ENCODE measurements around the gene METTL6. TPM values are rescaled to one million over a fixed set of nuclear protein-coding genes. Genes with fewer than 3 reads are reported as not detected.
"Not testable (repeated sequence)": the region's sequence is repeated elsewhere in the genome, so short reads cannot be mapped to it uniquely, and the experiment has no call there.

METTL6 gene
- total RNA-seq, 1 donor from 2014 or later: 18.9 TPM

DNA sequence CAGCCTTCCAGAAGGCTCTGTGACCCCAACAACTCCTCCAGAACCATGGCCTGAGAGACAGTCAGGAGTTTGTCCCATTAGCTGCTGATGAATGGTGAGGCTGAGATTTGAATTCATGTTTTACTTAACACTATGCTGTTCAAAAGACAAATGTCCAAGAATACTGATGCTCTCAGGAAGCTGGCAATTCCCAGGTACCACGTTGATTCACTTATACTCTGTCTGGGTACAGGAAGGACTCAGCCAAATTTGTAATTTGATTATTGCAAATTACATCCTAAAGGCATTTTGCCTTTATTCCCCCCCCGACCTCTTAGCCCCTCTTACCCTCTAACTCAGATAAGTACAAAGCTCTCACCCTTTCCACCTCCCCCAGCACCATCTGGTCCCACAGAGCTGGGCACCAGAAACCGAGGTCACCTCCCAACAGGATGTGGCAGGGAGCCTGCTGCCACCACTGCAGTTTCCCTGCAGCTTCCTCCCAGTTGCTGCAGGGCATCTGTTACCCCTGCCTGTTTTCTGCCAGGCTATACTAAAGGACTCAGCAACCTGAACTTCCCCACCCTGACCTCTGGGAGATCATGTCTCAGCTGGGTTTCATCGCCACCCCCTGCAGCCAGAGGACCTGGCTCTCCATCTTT is 33.7 kb upstream of the METTL6 start:
- H3K27ac Mint-ChIP-seq (ENCODE audit: unreplicated experiment): no peak overlapping the region
- no peaks in the 10 kb centered on the region for H4K20me1 ChIP-seq (ENCODE audit: insufficient read depth, low read length)
- H3K4me3 Mint-ChIP-seq (ENCODE audit: unreplicated experiment): no peak overlapping the region
- H3K27ac ChIP-seq (ENCODE audit: low read depth, low read length): no peak overlapping the region
- no peak overlapping the region for H2AFZ ChIP-seq (ENCODE audit: low read depth, low read length)
- H3K27me3 ChIP-seq (ENCODE audit: insufficient read depth, low read length): no peaks in the 10 kb centered on the region
- peaks cover 4% of the 10 kb centered on the region for H3K4me1 Mint-ChIP-seq (ENCODE audit: low read depth, unreplicated experiment)
- TF ChIP-seq, protein P1, sequence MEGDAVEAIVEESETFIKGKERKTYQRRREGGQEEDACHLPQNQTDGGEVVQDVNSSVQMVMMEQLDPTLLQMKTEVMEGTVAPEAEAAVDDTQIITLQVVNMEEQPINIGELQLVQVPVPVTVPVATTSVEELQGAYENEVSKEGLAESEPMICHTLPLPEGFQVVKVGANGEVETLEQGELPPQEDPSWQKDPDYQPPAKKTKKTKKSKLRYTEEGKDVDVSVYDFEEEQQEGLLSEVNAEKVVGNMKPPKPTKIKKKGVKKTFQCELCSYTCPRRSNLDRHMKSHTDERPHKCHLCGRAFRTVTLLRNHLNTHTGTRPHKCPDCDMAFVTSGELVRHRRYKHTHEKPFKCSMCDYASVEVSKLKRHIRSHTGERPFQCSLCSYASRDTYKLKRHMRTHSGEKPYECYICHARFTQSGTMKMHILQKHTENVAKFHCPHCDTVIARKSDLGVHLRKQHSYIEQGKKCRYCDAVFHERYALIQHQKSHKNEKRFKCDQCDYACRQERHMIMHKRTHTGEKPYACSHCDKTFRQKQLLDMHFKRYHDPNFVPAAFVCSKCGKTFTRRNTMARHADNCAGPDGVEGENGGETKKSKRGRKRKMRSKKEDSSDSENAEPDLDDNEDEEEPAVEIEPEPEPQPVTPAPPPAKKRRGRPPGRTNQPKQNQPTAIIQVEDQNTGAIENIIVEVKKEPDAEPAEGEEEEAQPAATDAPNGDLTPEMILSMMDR (IDR thresholded peaks at IDR 0.05; ENCODE audit: insufficient read depth, low read depth, low read length): no peak
- no peak for TF ChIP-seq EZH2 (IDR thresholded peaks at IDR 0.05; ENCODE audit: insufficient read depth, low read length)
- H3K9me3 Mint-ChIP-seq (ENCODE audit: unreplicated experiment): peaks cover 3% of the 10 kb centered on the region
- no peak for DNase-seq (ENCODE audit: low read depth)
- peaks cover 2% of the 10 kb centered on the region for H3K27me3 Mint-ChIP-seq (ENCODE audit: low read depth, unreplicated experiment)
- FAIRE-seq: no peak
- H3K79me2 ChIP-seq (ENCODE audit: insufficient read depth, low read length): no peaks in the 10 kb centered on the region
- H3K36me3 Mint-ChIP-seq (ENCODE audit: low read depth, unreplicated experiment): peaks cover 2% of the 10 kb centered on the region
- H3K4me2 ChIP-seq (ENCODE audit: low read length): no peak overlapping the region
- H3K9ac ChIP-seq (ENCODE audit: low read length): no peak overlapping the region
- H3K4me3 ChIP-seq (ENCODE audit: insufficient read depth, low read depth, low read length): no peak overlapping the region
- H3K9me3 ChIP-seq (ENCODE audit: insufficient read depth, low read depth, low read length): no peaks in the 10 kb centered on the region
- H3K36me3 ChIP-seq (ENCODE audit: insufficient read depth, low read length): no peaks in the 10 kb centered on the region
- H3K4me1 ChIP-seq (ENCODE audit: insufficient read depth, low read length): no peaks in the 10 kb centered on the region

- no peaks in the 10 kb centered on the region for H3K27me3 ChIP-seq (ENCODE audit: insufficient read depth, low read length)
- TF ChIP-seq, protein P1 (IDR thresholded peaks at IDR 0.05; ENCODE audit: insufficient read depth, low read depth, low read length): no peak
- no peak for TF ChIP-seq EZH2 (IDR thresholded peaks at IDR 0.05; ENCODE audit: insufficient read depth, low read length)
- no peak overlapping the region for H3K9ac ChIP-seq (ENCODE audit: low read length)
- H3K9me3 Mint-ChIP-seq (ENCODE audit: unreplicated experiment): peaks cover 2% of the 10 kb centered on the region
- DNase-seq (ENCODE audit: low read depth) (no peak), FAIRE-seq (no peak)
- no peak overlapping the region for H3K4me2 ChIP-seq (ENCODE audit: low read length)
- peaks cover 4% of the 10 kb centered on the region for H3K4me1 Mint-ChIP-seq (ENCODE audit: low read depth, unreplicated experiment)
- no peaks in the 10 kb centered on the region for H3K36me3 Mint-ChIP-seq (ENCODE audit: low read depth, unreplicated experiment)
- H3K4me3 Mint-ChIP-seq (ENCODE audit: unreplicated experiment): no peak overlapping the region
- H3K79me2 ChIP-seq (ENCODE audit: insufficient read depth, low read length): no peaks in the 10 kb centered on the region
- H3K27ac Mint-ChIP-seq (ENCODE audit: unreplicated experiment): no peak overlapping the region
- H2AFZ ChIP-seq (ENCODE audit: low read depth, low read length): no peak overlapping the region
- H3K4me1 ChIP-seq (ENCODE audit: insufficient read depth, low read length): no peaks in the 10 kb centered on the region
- no peak overlapping the region for H3K4me3 ChIP-seq (ENCODE audit: insufficient read depth, low read depth, low read length)
- no peaks in the 10 kb centered on the region for H4K20me1 ChIP-seq (ENCODE audit: insufficient read depth, low read length)
- H3K27me3 Mint-ChIP-seq (ENCODE audit: low read depth, unreplicated experiment): peaks cover 2% of the 10 kb centered on the region
- H3K27ac ChIP-seq (ENCODE audit: low read depth, low read length): no peak overlapping the region
- no peaks in the 10 kb centered on the region for H3K9me3 ChIP-seq (ENCODE audit: insufficient read depth, low read depth, low read length)
- no peaks in the 10 kb centered on the region for H3K36me3 ChIP-seq (ENCODE audit: insufficient read depth, low read length)
These were observed 31.0 kb upstream of the METTL6 start for GRCh38 chr3:15458212-15458780.

DNA sequence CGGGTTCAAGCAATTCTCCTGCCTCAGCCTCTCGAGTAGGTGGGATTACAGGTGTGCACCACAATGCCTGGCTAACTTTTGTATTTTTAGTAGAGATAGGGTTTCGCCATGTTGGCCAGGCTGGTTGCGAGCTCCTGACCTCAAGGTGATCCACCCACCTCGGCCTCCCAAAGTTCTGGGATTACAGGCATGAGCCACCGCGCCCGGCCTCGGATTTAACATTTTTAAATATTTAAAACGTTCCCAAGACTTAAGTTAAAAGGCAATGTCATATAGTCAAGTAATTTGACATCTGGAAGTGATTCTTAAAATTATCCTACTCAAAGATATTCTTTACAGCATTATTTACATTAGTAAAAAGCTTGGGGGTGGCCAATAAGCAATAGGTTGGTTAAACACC is 29.6 kb upstream of the METTL6 start:
- not testable (repeated sequence) for H4K20me1 ChIP-seq (ENCODE audit: insufficient read depth, low read length); H3K79me2 ChIP-seq (ENCODE audit: insufficient read depth, low read length); H3K4me3 Mint-ChIP-seq (ENCODE audit: unreplicated experiment); H3K27me3 Mint-ChIP-seq (ENCODE audit: low read depth, unreplicated experiment); H3K27ac ChIP-seq (ENCODE audit: low read depth, low read length); H3K4me2 ChIP-seq (ENCODE audit: low read length); FAIRE-seq; H3K36me3 ChIP-seq (ENCODE audit: insufficient read depth, low read length); H3K9ac ChIP-seq (ENCODE audit: low read length); H3K9me3 ChIP-seq (ENCODE audit: insufficient read depth, low read depth, low read length); H3K4me3 ChIP-seq (ENCODE audit: insufficient read depth, low read depth, low read length); H3K27ac Mint-ChIP-seq (ENCODE audit: unreplicated experiment); H3K36me3 Mint-ChIP-seq (ENCODE audit: low read depth, unreplicated experiment); H3K9me3 Mint-ChIP-seq (ENCODE audit: unreplicated experiment); H3K4me1 Mint-ChIP-seq (ENCODE audit: low read depth, unreplicated experiment); H3K4me1 ChIP-seq (ENCODE audit: insufficient read depth, low read length); H3K27me3 ChIP-seq (ENCODE audit: insufficient read depth, low read length); DNase-seq (ENCODE audit: low read depth); H2AFZ ChIP-seq (ENCODE audit: low read depth, low read length)

All from astrocyte (in vitro differentiated cells and primary cell).